ENCODE data around the gene MYO16. TPM values are rescaled to one million over a fixed set of nuclear protein-coding genes. Genes with fewer than 3 reads are reported as not detected.
"Not testable (repeated sequence)": the region's sequence is repeated elsewhere in the genome, so short reads cannot be mapped to it uniquely, and the experiment has no call there.

The MYO16 gene
- total and polyA plus RNA-seq, 7 donors = 0.01 to 0.46 (median 0.30) TPM

DNA sequence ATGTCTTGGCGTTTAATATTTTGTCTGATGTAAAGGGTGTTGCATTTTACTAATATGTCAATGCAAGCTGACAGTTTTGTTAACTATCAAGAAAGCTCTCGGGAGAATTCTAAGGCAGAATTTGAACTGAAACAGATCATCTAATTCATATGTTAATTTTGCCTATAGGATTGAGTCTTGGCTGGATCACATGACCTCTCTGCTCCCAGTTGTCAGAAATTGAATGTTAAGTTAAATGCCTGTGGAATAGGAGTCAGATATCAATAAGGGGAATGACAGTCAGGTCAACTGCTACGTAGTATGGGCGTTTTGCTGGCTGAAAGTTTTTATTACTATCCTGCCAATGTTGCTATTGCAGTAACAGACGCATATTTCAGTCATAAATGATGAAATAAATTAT lies 358.5 kb downstream of the MYO16 start:
- Histone ChIP-seq H3K27me3 (ENCODE audit: insufficient read depth in 3 of 3, low read length in 2 of 3) (no peaks in the 10 kb centered on the region), H3K4me1 (no peaks in the 10 kb centered on the region), H3K27ac (no peak overlapping the region), H3K36me3 (ENCODE audit: insufficient read depth in 1 of 2, low read depth in 1 of 2) (no peaks in the 10 kb centered on the region), H3K4me3 (no peak overlapping the region), H3K9me3 (no peaks in the 10 kb centered on the region)
- intact Hi-C loops (cut with DNase I) = no loop called here
- no peak for DNase-seq
- ATAC-seq = no peak
- WGBS, 3 donors = 53 to 60% (median 59%) methylated on average over 5 of the region's 5 CpGs
- TF ChIP-seq, protein P1, sequence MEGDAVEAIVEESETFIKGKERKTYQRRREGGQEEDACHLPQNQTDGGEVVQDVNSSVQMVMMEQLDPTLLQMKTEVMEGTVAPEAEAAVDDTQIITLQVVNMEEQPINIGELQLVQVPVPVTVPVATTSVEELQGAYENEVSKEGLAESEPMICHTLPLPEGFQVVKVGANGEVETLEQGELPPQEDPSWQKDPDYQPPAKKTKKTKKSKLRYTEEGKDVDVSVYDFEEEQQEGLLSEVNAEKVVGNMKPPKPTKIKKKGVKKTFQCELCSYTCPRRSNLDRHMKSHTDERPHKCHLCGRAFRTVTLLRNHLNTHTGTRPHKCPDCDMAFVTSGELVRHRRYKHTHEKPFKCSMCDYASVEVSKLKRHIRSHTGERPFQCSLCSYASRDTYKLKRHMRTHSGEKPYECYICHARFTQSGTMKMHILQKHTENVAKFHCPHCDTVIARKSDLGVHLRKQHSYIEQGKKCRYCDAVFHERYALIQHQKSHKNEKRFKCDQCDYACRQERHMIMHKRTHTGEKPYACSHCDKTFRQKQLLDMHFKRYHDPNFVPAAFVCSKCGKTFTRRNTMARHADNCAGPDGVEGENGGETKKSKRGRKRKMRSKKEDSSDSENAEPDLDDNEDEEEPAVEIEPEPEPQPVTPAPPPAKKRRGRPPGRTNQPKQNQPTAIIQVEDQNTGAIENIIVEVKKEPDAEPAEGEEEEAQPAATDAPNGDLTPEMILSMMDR (IDR thresholded peaks at IDR 0.05) = no peak

DNA sequence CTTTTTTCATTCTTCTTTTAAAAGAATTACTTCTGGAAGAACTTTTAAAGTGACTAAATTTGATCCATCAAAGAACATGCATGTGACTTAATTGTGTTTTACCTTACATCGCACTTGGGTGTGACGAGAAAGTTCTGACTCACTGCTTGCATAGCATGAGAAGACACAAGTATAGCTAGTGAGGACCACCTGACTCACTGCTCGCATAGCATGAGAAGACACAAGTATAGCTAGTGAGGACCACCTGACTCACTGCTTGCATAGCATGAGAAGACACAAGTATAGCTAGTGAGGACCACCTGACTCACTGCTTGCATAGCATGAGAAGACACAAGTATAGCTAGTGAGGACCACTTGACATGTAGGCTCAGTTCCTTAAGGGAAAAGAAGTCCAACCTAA lies 362.0 kb downstream of the MYO16 start:
- DNase-seq; H3K36me3 ChIP-seq (ENCODE audit: insufficient read depth in 1 of 2, low read depth in 1 of 2); ATAC-seq; H3K4me3 ChIP-seq; H3K4me1 ChIP-seq; H3K27ac ChIP-seq; H3K27me3 ChIP-seq (ENCODE audit: insufficient read depth in 3 of 3, low read length in 2 of 3); H3K9me3 ChIP-seq; intact Hi-C loops (cut with DNase I): not testable (repeated sequence)
- 74 to 79% (median 78%) methylated on average over 3 of the region's 3 CpGs for WGBS, 3 donors

DNA sequence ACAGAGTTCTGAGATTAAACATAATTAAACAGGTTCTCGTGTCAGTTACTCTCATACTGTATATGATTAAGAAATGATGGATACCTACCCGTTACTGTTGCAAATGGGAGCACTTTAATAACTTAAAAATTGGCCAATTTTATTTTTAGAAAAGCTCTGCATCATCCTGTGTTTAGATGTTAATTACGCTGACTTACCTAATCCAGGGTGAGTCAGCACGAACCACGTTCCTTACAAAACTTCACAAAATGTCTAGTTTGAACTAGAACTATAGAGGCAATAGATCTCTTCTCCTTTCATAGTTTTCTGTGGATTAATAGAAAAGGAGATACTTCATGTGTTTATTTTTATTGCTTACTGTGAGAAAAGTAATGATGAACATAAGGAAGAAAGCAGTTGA lies 363.9 kb downstream of the MYO16 start:
- WGBS, 3 donors = 69 to 79% (median 78%) methylated on average over 5 of the region's 5 CpGs
- Histone ChIP-seq H3K4me1 (no peaks in the 10 kb centered on the region), H3K4me3 (no peak overlapping the region), H3K27me3 (ENCODE audit: insufficient read depth in 3 of 3, low read length in 2 of 3) (no peaks in the 10 kb centered on the region), H3K9me3 (no peaks in the 10 kb centered on the region), H3K36me3 (ENCODE audit: insufficient read depth in 1 of 2, low read depth in 1 of 2) (no peaks in the 10 kb centered on the region), H3K27ac (no peak overlapping the region)
- ATAC-seq (no peak), DNase-seq (no peak)
- intact Hi-C loops (cut with DNase I) = no loop called here
- TF ChIP-seq, protein P1 (IDR thresholded peaks at IDR 0.05) = no peak

DNA sequence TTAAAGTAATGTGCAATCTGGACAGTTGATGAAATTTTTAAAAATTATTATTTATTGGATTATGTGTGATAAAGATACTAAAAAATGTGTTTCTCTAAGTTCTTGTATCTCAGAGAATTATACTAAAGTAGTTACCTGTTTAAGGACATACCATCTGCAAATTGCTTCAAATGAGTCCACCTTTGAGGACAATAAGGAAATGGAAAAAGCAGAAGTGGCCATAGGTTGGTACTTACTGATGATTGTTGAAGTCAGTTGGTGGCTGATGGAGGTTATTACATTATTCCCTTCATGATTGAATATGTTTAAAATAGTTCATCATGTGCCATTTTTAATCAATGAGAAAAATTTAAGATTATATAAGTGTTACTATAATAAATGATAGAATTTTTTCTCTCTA lies 367.0 kb downstream of the MYO16 start:
- ATAC-seq (no peak), DNase-seq (no peak)
- no peaks in the 10 kb centered on the region for H3K36me3 ChIP-seq (ENCODE audit: insufficient read depth in 1 of 2, low read depth in 1 of 2)
- H3K27ac ChIP-seq = no peak overlapping the region
- no peak overlapping the region for H3K4me3 ChIP-seq
- no peaks in the 10 kb centered on the region for H3K9me3 ChIP-seq
- TF ChIP-seq, protein P1 (IDR thresholded peaks at IDR 0.05) = no peak
- no peaks in the 10 kb centered on the region for H3K27me3 ChIP-seq (ENCODE audit: insufficient read depth in 3 of 3, low read length in 2 of 3)
- no peaks in the 10 kb centered on the region for H3K4me1 ChIP-seq
- intact Hi-C loops (cut with DNase I) = no loop called here

DNA sequence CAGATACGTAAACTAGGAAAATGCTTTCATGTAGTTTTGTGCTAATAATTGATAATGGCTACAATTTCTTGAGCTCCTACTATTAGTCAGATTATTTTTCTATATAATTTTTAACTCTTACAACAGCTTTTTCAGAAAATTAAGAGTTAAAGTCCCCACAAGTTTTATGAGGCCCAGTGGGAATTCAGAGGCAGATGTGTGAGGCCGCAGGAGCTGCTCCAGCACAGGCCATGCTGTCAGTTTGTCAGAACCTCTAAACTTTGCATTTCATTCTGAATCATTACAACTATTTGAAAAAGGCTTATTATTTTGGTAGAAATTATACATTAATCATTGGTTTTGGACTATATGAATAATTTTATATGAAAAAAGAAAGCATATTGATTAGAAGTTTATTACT lies 370.8 kb downstream of the MYO16 start:
- Histone ChIP-seq H3K4me3 (no peak overlapping the region), H3K4me1 (no peaks in the 10 kb centered on the region), H3K27me3 (ENCODE audit: insufficient read depth in 3 of 3, low read length in 2 of 3) (no peaks in the 10 kb centered on the region), H3K27ac (no peak overlapping the region), H3K9me3 (no peaks in the 10 kb centered on the region), H3K36me3 (ENCODE audit: insufficient read depth in 1 of 2, low read depth in 1 of 2) (no peaks in the 10 kb centered on the region)
- TF ChIP-seq, protein P1 (IDR thresholded peaks at IDR 0.05) = no peak
- ATAC-seq (no peak), DNase-seq (no peak)
- intact Hi-C loops (cut with DNase I) = no loop called here
- 52 to 56% (median 54%) methylated on average over 2 of the region's 2 CpGs for WGBS, 3 donors

Measured in psoas muscle (tissue), 8 donors.